Gastroesophageal sphincter (tissue), 3 donors: ENCODE results near the gene LILRB3.

Experiments used
- CTCF ChIP-seq, 4 experiments: fragments of 200-600 bp in 2 of 4; fragments of 450-650 bp in 2 of 4; sonication (generic) in 1 of 4; IDR thresholded peaks; one replicate each; pipeline ENCODE4 v1.5.1; 2017 to 2019; ENCODE audit warnings: antibody characterized with exemption in 4 of 4, mild to moderate bottlenecking in 2 of 4, moderate library complexity in 2 of 4
- POLR2AphosphoS5 ChIP-seq: sonication (generic); formaldehyde crosslinking; IDR thresholded peaks from one replicate; pipeline ENCODE4 v1.6.1; 2017; ENCODE audit warnings: antibody characterized with exemption

GRCh38 chr19:54255105-54255775, 32.4 kb upstream of the LILRB3 start:
- TF ChIP-seq CTCF (IDR thresholded peaks at IDR 0.05) (no peak), POLR2AphosphoS5 (no peak)
